GM12878 (cell line): ENCODE results near the gene RTN4. TPM values are rescaled to one million over a fixed set of nuclear protein-coding genes. Genes with fewer than 3 reads are reported as not detected.

Source experiments
- ATAC-seq: fragments of 200-7000 bp; cut with Tn5 transposase; 3 replicates; pipeline ENCODE4 v1.9.1; 2020; ENCODE audit warnings: mild to moderate bottlenecking, moderate library complexity
- BruUV-seq: library from RNA; stranded (reverse); fragments of 400-500 nt; replicated peaks from 2 replicates; lab custom pipeline; 2021; lab: Mats Ljungman, UMichigan
- CTCF ChIA-PET: fragments of 300-600 bp; sonication (Branson Sonifier 250); formaldehyde crosslinking; extraction: SDS; loops from one replicate; lab custom pipeline; 2021; ENCODE audit warnings: inconsistent platforms; lab: Yijun Ruan, JAX
- POLR2A ChIA-PET: fragments of 350-600 bp; formaldehyde crosslinking; extraction: SDS; loops from one replicate; lab custom pipeline; 2021; ENCODE audit warnings: inconsistent platforms; lab: Charles Lee
- RAD21 ChIA-PET: fragments of 300-600 bp; sonication (Branson Sonifier 250); formaldehyde crosslinking; loops from one replicate; lab custom pipeline; 2023; ENCODE audit warnings: antibody characterized with exemption; ENCODE audit not compliant: unreplicated experiment; lab: Charles Lee
- SMC1A ChIA-PET: fragments of 300-600 bp; sonication (Branson Sonifier 250); formaldehyde crosslinking; loops from one replicate; lab custom pipeline; 2023; ENCODE audit not compliant: unreplicated experiment, uncharacterized antibody; lab: Charles Lee
- DNase-seq: peaks from one replicate; pipeline ENCODE4 v3.0.0-alpha.2; 2011; ENCODE audit warnings: low read depth, low spot score
- FAIRE-seq: peaks from 3 replicates; lab custom pipeline; 2011; peaks lifted over from hg19 to GRCh38; lab: Jason Lieb, UNC
- H2AFZ ChIP-seq: 2 replicates; pipeline ENCODE4 v1.6.0; 2011; ENCODE audit warnings: low read depth, low read length, control low read depth; ENCODE audit not compliant: control insufficient read depth
- H3K27ac ChIP-seq: 2 replicates; pipeline ENCODE4 v1.5.1; 2011; ENCODE audit warnings: control low read depth; ENCODE audit not compliant: control insufficient read depth, insufficient read depth
- H3K27me3 ChIP-seq, 2 experiments: replicated peaks in 1 of 2; 2 replicates each; pipeline versions ENCODE4 v1.6.0 to v1.6.1; 2011; ENCODE audit warnings: low read length in 1 of 2; ENCODE audit not compliant: control insufficient read depth in 2 of 2, insufficient read depth in 2 of 2
- H3K36me3 ChIP-seq, 2 experiments: 2 replicates each; pipeline ENCODE4 v1.5.1; 2011; ENCODE audit warnings: low read length in 1 of 2; ENCODE audit not compliant: control insufficient read depth in 2 of 2, insufficient read depth in 2 of 2
- H3K4me1 ChIP-seq: 2 replicates; pipeline ENCODE4 v1.6.1; 2011; ENCODE audit warnings: mild to moderate bottlenecking, low read length, moderate library complexity, mixed read lengths; ENCODE audit not compliant: control insufficient read depth, insufficient read depth
- H3K4me2 ChIP-seq: 2 replicates; pipeline ENCODE4 v1.6.0; 2011; ENCODE audit warnings: control low read depth; ENCODE audit not compliant: control insufficient read depth, insufficient read depth
- H3K4me3 ChIP-seq: fragments of 200-600 bp; sonication (generic); 2 replicates; pipeline ENCODE4 v1.5.1; 2016
- H3K79me2 ChIP-seq: 2 replicates; pipeline ENCODE4 v1.6.0; 2011; ENCODE audit warnings: low read length; ENCODE audit not compliant: control insufficient read depth, insufficient read depth
- H3K9ac ChIP-seq: 2 replicates; pipeline ENCODE4 v1.8.0; 2011; ENCODE audit warnings: low read length, control low read depth, mixed read lengths; ENCODE audit not compliant: control insufficient read depth, insufficient read depth
- H3K9me3 ChIP-seq: replicated peaks from 3 replicates; pipeline ENCODE4 v1.5.1; 2011; ENCODE audit warnings: mild to moderate bottlenecking, low read length; ENCODE audit not compliant: control insufficient read depth, insufficient read depth
- H4K20me1 ChIP-seq: 2 replicates; pipeline ENCODE4 v1.6.0; 2011; ENCODE audit not compliant: control insufficient read depth, insufficient read depth
- ASH2L ChIP-seq: fragments of 300-600, 200-600 bp; sonication (generic); IDR thresholded peaks from 2 replicates; pipeline ENCODE4 v1.6.1; 2017; ENCODE audit warnings: low read depth, mild to moderate bottlenecking, borderline replicate concordance
- BCL11A ChIP-seq: IDR thresholded peaks from 2 replicates; pipeline ENCODE4 v1.6.1; 2011; ENCODE audit warnings: low read depth, low read length
- BHLHE40 ChIP-seq, 2 experiments: fragments of 450-650 bp in 1 of 2; IDR thresholded peaks; 2 replicates each; pipeline ENCODE4 v1.6.1; 2011 to 2017; ENCODE audit warnings: low read depth in 2 of 2, borderline replicate concordance in 1 of 2, improper control_type of control experiment in 1 of 2, low read length in 1 of 2, mild to moderate bottlenecking in 1 of 2
- BMI1 ChIP-seq: fragments of 450-650 bp; IDR thresholded peaks from 2 replicates; pipeline ENCODE4 v1.6.1; 2016; ENCODE audit warnings: mild to moderate bottlenecking, moderate library complexity, borderline replicate concordance
- ELK1 ChIP-seq: IDR thresholded peaks from 2 replicates; pipeline ENCODE4 v1.6.1; 2012; ENCODE audit warnings: low read depth, low read length, improper control_type of control experiment
- LARP7 ChIP-seq: fragments of 450-650 bp; IDR thresholded peaks from 2 replicates; pipeline ENCODE4 v1.6.1; 2017; ENCODE audit warnings: mild to moderate bottlenecking
- PKNOX1 ChIP-seq: fragments of 450-650 bp; IDR thresholded peaks from 2 replicates; pipeline ENCODE4 v1.6.1; 2016; ENCODE audit warnings: mild to moderate bottlenecking
- POU2F2 ChIP-seq: IDR thresholded peaks from 3 replicates; pipeline ENCODE4 v1.6.1; 2011; ENCODE audit warnings: low read depth, mild to moderate bottlenecking, low read length, borderline replicate concordance
- RFX5 ChIP-seq: IDR thresholded peaks from 2 replicates; pipeline ENCODE4 v1.6.1; 2011; ENCODE audit warnings: low read depth, low read length, improper control_type of control experiment
- SKIL ChIP-seq: fragments of 450-650 bp; IDR thresholded peaks from 2 replicates; pipeline ENCODE4 v1.6.1; 2017; ENCODE audit warnings: mild to moderate bottlenecking, low read depth, inconsistent platforms; ENCODE audit not compliant: poor library complexity, severe bottlenecking
- SMC3 ChIP-seq: IDR thresholded peaks from 2 replicates; pipeline ENCODE4 v1.6.1; 2011; ENCODE audit warnings: low read length, improper control_type of control experiment, borderline replicate concordance
- TAF1 ChIP-seq: IDR thresholded peaks from 2 replicates; pipeline ENCODE4 v1.6.1; 2011; ENCODE audit warnings: mild to moderate bottlenecking, low read depth, low read length, borderline replicate concordance
- ZNF384 ChIP-seq: IDR thresholded peaks from 2 replicates; pipeline ENCODE4 v1.6.1; 2012; ENCODE audit warnings: low read depth, mild to moderate bottlenecking, low read length, improper control_type of control experiment, borderline replicate concordance
- ZSCAN29 ChIP-seq: fragments of 450-650 bp; IDR thresholded peaks from 2 replicates; pipeline ENCODE4 v1.6.1; 2017; ENCODE audit warnings: mild to moderate bottlenecking, moderate library complexity
- WGBS: methylation state at CpG from one replicate; pipeline ENCODE4 v1.1.6; 2016; ENCODE audit warnings: low lambda C conversion rate; ENCODE audit not compliant: insufficient replicate concordance, insufficient coverage; ENCODE audit errors: missing lambda C conversion rate; 5-methylcytosine and 5-hydroxymethylcytosine counted together
- in situ Hi-C: fragments of 300-500 bp; cut with MboI; formaldehyde crosslinking; loops from 9 replicates; pipeline ENCODE4 v1.14.3; 2018; ENCODE audit warnings: mixed read lengths
- intact Hi-C: fragments of 100-400 bp; cut with micrococcal nuclease; formaldehyde crosslinking; loops from one replicate; pipeline ENCODE4 v1.14.2; 2022; ENCODE audit not compliant: unreplicated experiment
- polyA plus RNA-seq, 11 experiments: library from polyadenylated mRNA; depleted of rRNA in 4 of 11; unstranded in 6 of 11; stranded (reverse) in 5 of 11; fragments of >200 nt; fragmentation: Nextera tagmentation in 4 of 11; fragmentation: Illumina TruSeq in 1 of 11; extraction: Ambion mirVana in 4 of 11; extraction: Trizol in 1 of 11; gene quantifications; 1 replicate in 1 of 11; 2 replicates in 10 of 11; pipeline versions ENCODE4 v1.2.1 to v1.2.3, GENCODE V29; 2011 to 2016; ENCODE audit warnings: inconsistent platforms in 2 of 11, missing spikeins in 2 of 11, low read depth in 1 of 11
- total RNA-seq, 4 experiments: library from RNA; depleted of rRNA in 3 of 4; stranded (reverse); fragments of >200 nt in 3 of 4; fragmentation: Illumina TruSeq in 1 of 4; extraction: Trizol in 1 of 4; gene quantifications; 2 replicates each; pipeline versions ENCODE4 v1.2.1 to v1.2.3, GENCODE V29; 2013 to 2021

Gene RTN4
- total and polyA plus RNA-seq, 10 of the 15 experiments (the other 5 are each of a cell fraction or from before 2014, with no cell fraction given), result 56.0 to 133 (median 83.3) TPM

GRCh38 chr2:54958717-54959371 lies 91.4 kb downstream of the RTN4 start:
- Histone ChIP-seq H2AFZ (no peak overlapping the region), H4K20me1 (no peaks in the 10 kb centered on the region), H3K4me2 (no peak overlapping the region), H3K4me3 (no peak overlapping the region), H3K27ac (no peak overlapping the region), H3K79me2 (no peaks in the 10 kb centered on the region), H3K27me3 (no peaks in the 10 kb centered on the region), H3K36me3 (no peaks in the 10 kb centered on the region), H3K9me3 (no peaks in the 10 kb centered on the region), H3K4me1 (no peaks in the 10 kb centered on the region), H3K9ac (no peak overlapping the region)
- in situ Hi-C loops (no loop called here), intact Hi-C loops (no loop called here)
- 84% methylated on average over 14 of the region's 14 CpGs for WGBS
- no peak for FAIRE-seq
- DNase-seq, result no peak
- no peak for ATAC-seq
- CTCF ChIA-PET, result no interaction called here
- SMC1A ChIA-PET, result no interaction called here
- BruUV-seq, result no TSS peak
- RAD21 ChIA-PET, result no interaction called here
- POLR2A ChIA-PET, result no interaction called here
- TF ChIP-seq SMC3, result no peak
- TF ChIP-seq ZNF384, result no peak
- no peak for TF ChIP-seq BHLHE40 (IDR thresholded peaks at IDR 0.05; ENCODE audit: borderline replicate concordance in 1 of 2, low read depth in 2 of 2, low read length in 1 of 2)
- no peak for TF ChIP-seq BMI1
- no peak for TF ChIP-seq RFX5
- TF ChIP-seq ELK1, result no peak
- TF ChIP-seq POU2F2, result no peak
- TF ChIP-seq PKNOX1, result no peak
- no peak for TF ChIP-seq ASH2L
- TF ChIP-seq TAF1, result no peak
- no peak for TF ChIP-seq BCL11A
- TF ChIP-seq ZSCAN29, result no peak
- no peak for TF ChIP-seq SKIL
- no peak for TF ChIP-seq LARP7
